Measurements from ENCODE around the gene GEMIN5.

DNA sequence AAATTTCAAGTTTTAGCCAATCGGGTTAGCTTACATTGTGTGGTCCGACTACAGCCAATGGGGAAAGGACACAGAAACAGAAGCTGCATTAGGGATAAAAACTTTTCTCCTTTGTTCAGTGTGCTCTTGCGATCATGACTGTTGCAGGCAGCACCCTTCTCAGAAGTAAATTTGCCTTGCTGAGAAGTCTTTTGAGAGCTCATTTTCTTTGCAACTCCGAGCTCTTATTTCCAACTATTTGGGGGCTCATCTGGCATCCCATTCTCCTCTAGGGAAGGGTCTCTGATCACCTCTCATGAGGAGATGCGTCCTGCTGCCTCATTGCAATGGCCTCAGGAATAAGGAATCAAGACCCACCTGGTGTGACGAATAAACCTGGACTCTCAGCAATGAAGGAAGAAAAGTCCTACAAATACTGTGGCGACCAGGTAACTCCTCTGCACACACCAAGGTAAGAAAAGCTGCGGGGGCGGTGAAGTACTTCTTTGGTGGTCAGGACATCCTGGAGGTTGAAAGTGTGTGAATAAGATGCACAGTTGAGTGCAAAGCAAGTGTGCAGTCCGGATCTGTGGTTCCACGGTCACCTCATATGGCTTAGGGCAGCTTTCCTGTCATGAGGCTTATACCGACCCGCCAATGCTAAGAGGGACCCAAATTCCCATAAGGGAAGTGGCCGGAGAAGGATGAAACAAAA lies 59.2 kb downstream of the GEMIN5 start:
- TF ChIP-seq, protein P1, sequence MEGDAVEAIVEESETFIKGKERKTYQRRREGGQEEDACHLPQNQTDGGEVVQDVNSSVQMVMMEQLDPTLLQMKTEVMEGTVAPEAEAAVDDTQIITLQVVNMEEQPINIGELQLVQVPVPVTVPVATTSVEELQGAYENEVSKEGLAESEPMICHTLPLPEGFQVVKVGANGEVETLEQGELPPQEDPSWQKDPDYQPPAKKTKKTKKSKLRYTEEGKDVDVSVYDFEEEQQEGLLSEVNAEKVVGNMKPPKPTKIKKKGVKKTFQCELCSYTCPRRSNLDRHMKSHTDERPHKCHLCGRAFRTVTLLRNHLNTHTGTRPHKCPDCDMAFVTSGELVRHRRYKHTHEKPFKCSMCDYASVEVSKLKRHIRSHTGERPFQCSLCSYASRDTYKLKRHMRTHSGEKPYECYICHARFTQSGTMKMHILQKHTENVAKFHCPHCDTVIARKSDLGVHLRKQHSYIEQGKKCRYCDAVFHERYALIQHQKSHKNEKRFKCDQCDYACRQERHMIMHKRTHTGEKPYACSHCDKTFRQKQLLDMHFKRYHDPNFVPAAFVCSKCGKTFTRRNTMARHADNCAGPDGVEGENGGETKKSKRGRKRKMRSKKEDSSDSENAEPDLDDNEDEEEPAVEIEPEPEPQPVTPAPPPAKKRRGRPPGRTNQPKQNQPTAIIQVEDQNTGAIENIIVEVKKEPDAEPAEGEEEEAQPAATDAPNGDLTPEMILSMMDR (IDR thresholded peaks at IDR 0.05): no peak
- TF ChIP-seq POLR2A (IDR thresholded peaks at IDR 0.05): no peak
